ENCODE measurements around the gene TP53RK.

Gene TP53RK

DNA sequence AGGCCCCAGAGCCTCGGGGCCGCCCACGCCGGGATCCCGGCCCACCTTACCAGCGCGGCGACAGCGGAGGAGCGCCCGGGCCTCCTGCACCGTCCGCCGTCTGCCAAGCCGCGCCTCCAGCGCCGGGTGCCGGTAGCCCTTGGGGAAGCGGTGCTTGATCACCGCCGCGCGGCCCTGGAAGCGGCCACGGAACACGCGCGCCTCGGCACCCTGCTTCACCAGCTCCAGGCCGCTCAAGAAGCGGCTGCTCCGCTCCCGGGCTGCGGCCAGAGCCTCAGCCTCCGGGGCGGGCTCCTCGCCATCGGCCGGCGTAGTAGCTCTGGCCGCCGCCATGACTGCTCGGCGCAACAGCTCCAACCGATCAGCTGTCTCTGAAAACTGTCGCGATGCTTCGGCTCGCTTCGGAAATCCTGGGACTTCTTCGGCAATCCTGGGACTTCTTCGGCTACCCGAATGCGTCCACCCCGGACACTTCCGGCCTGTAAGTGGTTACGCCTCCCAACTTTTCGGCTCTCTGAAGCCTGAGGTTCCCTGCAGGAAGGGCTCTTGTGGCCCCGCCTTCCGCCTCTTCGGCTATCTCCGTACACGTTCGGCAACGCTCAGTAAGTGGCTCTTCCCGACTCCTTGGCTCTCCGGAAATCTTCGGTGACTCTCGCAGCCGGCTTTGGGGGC lies at the start of gene TP53RK:
Gene TP53RK, minus strand, starts transcription at position 363 of the 672 bp plus-strand sequence. Its CDS starts 30 bp downstream, at position 333.
- peak within 1 kb of the TSS; percentile 79 for H3K9ac ChIP-seq
- peak within 1 kb of the TSS; percentile 70 for H3K27ac ChIP-seq
- H3K27me3 ChIP-seq (ENCODE audit: insufficient read depth, low read depth): no peaks in the 10 kb centered on the region
- peak within 1 kb of the TSS; percentile 82 for H2AFZ ChIP-seq (ENCODE audit: low read depth)
- peaks cover 20% of the 10 kb centered on the region for H3K4me1 ChIP-seq (ENCODE audit: low read depth, poor library complexity, severe bottlenecking)
- peaks cover 43% of the 10 kb centered on the region for H3K79me2 ChIP-seq (ENCODE audit: insufficient read depth, low read depth)
- TF ChIP-seq, protein P1, sequence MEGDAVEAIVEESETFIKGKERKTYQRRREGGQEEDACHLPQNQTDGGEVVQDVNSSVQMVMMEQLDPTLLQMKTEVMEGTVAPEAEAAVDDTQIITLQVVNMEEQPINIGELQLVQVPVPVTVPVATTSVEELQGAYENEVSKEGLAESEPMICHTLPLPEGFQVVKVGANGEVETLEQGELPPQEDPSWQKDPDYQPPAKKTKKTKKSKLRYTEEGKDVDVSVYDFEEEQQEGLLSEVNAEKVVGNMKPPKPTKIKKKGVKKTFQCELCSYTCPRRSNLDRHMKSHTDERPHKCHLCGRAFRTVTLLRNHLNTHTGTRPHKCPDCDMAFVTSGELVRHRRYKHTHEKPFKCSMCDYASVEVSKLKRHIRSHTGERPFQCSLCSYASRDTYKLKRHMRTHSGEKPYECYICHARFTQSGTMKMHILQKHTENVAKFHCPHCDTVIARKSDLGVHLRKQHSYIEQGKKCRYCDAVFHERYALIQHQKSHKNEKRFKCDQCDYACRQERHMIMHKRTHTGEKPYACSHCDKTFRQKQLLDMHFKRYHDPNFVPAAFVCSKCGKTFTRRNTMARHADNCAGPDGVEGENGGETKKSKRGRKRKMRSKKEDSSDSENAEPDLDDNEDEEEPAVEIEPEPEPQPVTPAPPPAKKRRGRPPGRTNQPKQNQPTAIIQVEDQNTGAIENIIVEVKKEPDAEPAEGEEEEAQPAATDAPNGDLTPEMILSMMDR (conservative IDR thresholded peaks at IDR 0.05; ENCODE audit: low read depth, low read length): no peak
- H3K36me3 ChIP-seq (ENCODE audit: insufficient read depth): no peaks in the 10 kb centered on the region; the same call in 1 of the 2 replicates
- no peaks in the 10 kb centered on the region for H4K20me1 ChIP-seq (ENCODE audit: insufficient read depth)
- H3K4me3 ChIP-seq (IDR thresholded peaks at IDR 0.05; ENCODE audit: insufficient read depth, low read depth, low read length): no peak within 1 kb of the TSS
- H3K4me2 ChIP-seq: peak within 1 kb of the TSS; percentile 92

DNA sequence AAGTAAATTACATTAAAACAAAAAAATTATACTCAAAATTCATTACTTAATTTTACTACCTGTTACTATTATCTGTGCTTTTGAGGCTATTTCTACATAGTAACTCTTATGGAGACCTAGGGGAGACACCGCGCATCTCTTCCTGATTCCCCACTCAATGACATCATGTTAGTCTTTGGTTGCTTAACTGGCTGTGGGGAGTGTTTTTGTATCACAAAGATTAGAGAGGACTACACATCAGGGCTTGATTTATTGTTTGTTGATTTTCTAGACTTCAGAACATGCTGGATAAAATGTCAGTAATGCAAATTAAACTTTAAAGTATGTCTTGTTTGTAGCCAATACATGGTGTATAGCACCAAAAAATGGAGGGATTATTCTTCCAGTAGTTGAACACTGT lies 46.2 kb upstream of the TP53RK start:
- TF ChIP-seq, protein P1 (conservative IDR thresholded peaks at IDR 0.05; ENCODE audit: low read depth, low read length): no peak
- Histone ChIP-seq H3K4me1 (ENCODE audit: low read depth, poor library complexity, severe bottlenecking) (no peaks in the 10 kb centered on the region), H3K27ac (no peak overlapping the region), H3K4me2 (no peak overlapping the region), H3K79me2 (ENCODE audit: insufficient read depth, low read depth) (no peaks in the 10 kb centered on the region), H2AFZ (ENCODE audit: low read depth) (no peak overlapping the region), H3K4me3 (IDR thresholded peaks at IDR 0.05; ENCODE audit: insufficient read depth, low read depth, low read length) (no peak overlapping the region), H3K27me3 (ENCODE audit: insufficient read depth, low read depth) (no peaks in the 10 kb centered on the region), H3K36me3 (ENCODE audit: insufficient read depth) (no peaks in the 10 kb centered on the region), H3K9ac (no peak overlapping the region), H4K20me1 (ENCODE audit: insufficient read depth) (no peaks in the 10 kb centered on the region)

DNA sequence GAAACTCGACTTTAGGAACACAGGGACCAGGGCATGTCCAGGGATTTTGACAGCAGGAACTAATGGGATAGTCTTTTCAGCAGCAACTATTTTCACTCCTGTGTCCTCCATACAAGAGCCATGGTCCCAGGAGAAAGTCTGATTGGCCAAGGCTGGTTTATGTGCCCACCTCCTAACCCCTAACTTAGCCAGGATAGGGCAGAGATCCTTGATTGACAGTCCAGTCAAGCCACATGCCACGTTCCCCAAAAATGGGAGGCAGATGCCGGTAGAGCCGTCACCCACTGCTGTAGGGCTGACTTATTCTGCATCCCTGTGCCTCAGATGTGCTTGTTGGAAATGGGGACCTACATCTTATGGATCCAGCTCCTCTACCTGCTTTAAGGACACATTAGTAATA lies 42.5 kb upstream of the TP53RK start:
- no peak overlapping the region for H3K4me3 ChIP-seq (IDR thresholded peaks at IDR 0.05; ENCODE audit: insufficient read depth, low read depth, low read length)
- H3K27ac ChIP-seq: no peak overlapping the region
- TF ChIP-seq, protein P1 (conservative IDR thresholded peaks at IDR 0.05; ENCODE audit: low read depth, low read length): no peak
- no peaks in the 10 kb centered on the region for H3K4me1 ChIP-seq (ENCODE audit: low read depth, poor library complexity, severe bottlenecking)
- H4K20me1 ChIP-seq (ENCODE audit: insufficient read depth): no peaks in the 10 kb centered on the region
- no peaks in the 10 kb centered on the region for H3K27me3 ChIP-seq (ENCODE audit: insufficient read depth, low read depth)
- H2AFZ ChIP-seq (ENCODE audit: low read depth): no peak overlapping the region
- no peak overlapping the region for H3K9ac ChIP-seq
- no peaks in the 10 kb centered on the region for H3K79me2 ChIP-seq (ENCODE audit: insufficient read depth, low read depth)
- H3K36me3 ChIP-seq (ENCODE audit: insufficient read depth): no peaks in the 10 kb centered on the region
- H3K4me2 ChIP-seq: no peak overlapping the region

DNA sequence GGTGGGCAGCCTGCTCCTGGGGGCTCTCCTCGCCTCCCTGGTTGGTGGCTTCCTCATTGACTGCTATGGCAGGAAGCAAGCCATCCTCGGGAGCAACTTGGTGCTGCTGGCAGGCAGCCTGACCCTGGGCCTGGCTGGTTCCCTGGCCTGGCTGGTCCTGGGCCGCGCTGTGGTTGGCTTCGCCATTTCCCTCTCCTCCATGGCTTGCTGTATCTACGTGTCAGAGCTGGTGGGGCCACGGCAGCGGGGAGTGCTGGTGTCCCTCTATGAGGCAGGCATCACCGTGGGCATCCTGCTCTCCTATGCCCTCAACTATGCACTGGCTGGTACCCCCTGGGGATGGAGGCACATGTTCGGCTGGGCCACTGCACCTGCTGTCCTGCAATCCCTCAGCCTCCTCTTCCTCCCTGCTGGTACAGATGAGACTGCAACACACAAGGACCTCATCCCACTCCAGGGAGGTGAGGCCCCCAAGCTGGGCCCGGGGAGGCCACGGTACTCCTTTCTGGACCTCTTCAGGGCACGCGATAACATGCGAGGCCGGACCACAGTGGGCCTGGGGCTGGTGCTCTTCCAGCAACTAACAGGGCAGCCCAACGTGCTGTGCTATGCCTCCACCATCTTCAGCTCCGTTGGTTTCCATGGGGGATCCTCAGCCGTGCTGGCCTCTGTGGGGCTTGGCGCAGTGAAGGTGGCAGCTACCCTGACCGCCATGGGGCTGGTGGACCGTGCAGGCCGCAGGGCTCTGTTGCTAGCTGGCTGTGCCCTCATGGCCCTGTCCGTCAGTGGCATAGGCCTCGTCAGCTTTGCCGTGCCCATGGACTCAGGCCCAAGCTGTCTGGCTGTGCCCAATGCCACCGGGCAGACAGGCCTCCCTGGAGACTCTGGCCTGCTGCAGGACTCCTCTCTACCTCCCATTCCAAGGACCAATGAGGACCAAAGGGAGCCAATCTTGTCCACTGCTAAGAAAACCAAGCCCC lies 36.2 kb upstream of the TP53RK start:
- TF ChIP-seq, protein P1 (conservative IDR thresholded peaks at IDR 0.05; ENCODE audit: low read depth, low read length): no peak
- Histone ChIP-seq H4K20me1 (ENCODE audit: insufficient read depth) (no peaks in the 10 kb centered on the region), H3K27me3 (ENCODE audit: insufficient read depth, low read depth) (no peaks in the 10 kb centered on the region), H2AFZ (ENCODE audit: low read depth) (no peak overlapping the region), H3K4me3 (IDR thresholded peaks at IDR 0.05; ENCODE audit: insufficient read depth, low read depth, low read length) (no peak overlapping the region), H3K9ac (no peak overlapping the region), H3K79me2 (ENCODE audit: insufficient read depth, low read depth) (no peaks in the 10 kb centered on the region), H3K4me2 (no peak overlapping the region), H3K36me3 (ENCODE audit: insufficient read depth) (no peaks in the 10 kb centered on the region), H3K27ac (no peak overlapping the region), H3K4me1 (ENCODE audit: low read depth, poor library complexity, severe bottlenecking) (no peaks in the 10 kb centered on the region)

Data from KMS-11 (cell line).